CD4-positive, alpha-beta T cell treated with Interleukin-4 for 1 hour (primary cell): Measurements from ENCODE around the gene NAGS.
A peak's percentile ranks its signal among the peaks of the same experiment; 100 is the strongest.
"Not testable (repeated sequence)": the region's sequence is repeated elsewhere in the genome, so short reads cannot be mapped to it uniquely, and the experiment has no call there.

Experiments used
- DNase-seq, 2 donors: peaks; one replicate each; pipeline ENCODE4 v3.0.0-alpha.2; 2020 to 2022

NAGS gene

GRCh38 chr17:44008205-44008909, 3.9 kb downstream of the NAGS start:
- DNase-seq: no peak

- no peak for DNase-seq
Observed at GRCh38 chr17:44010966-44011647, 6.7 kb downstream of the NAGS start.

DNA sequence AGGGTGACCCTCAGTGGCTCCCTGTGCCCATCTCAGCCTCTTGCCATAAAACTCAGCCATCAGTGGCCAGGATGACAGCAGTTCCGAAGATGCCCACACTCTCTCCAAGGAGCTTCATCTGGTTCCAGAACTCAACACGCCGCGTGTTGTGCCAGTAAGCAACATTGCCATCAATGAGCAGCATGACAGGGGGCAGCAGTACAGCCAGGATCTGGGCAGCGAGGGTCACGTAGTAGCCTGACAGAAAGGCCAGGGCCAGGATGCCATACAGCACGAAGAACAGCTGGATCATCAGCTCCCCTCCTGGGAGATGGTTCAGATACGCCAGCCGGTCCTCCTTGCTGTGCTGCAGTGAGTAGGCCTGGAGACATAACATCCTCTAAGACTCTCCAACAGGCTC, 7.5 kb downstream of the NAGS start:
- DNase-seq: no peak

- DNase-seq: no peak
Observed at GRCh38 chr17:44012391-44012790, 8.0 kb downstream of the NAGS start.

GRCh38 chr17:44012874-44013273, 8.5 kb downstream of the NAGS start:
- DNase-seq: no peak

DNA sequence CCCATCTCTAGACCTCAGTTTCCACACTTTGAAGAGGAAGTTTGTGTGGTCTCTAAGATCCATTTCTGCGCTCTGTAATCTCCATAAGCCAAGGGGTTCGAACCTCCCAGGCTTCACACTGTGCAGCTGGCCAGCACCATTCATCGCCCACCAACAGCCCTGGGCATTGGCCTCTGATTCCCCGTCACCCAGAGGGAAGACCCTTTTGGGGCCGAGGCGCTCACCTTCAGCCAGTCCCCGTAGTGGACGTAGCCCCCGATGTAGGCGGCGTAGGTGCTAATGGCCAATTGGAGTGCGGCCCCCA, 9.7 kb downstream of the NAGS start:
- no peak for DNase-seq

GRCh38 chr17:44014437-44015172, 10.2 kb downstream of the NAGS start, which contains the start of gene TMEM101:
TSS of gene TMEM101 (minus strand) at chr17:44014963. CDS start at chr17:44014952, 11 bp downstream.
- peak; percentile 92 to 93 for DNase-seq

GRCh38 chr17:44021227-44021626, 16.8 kb downstream of the NAGS start:
- not testable (repeated sequence) for DNase-seq

DNA sequence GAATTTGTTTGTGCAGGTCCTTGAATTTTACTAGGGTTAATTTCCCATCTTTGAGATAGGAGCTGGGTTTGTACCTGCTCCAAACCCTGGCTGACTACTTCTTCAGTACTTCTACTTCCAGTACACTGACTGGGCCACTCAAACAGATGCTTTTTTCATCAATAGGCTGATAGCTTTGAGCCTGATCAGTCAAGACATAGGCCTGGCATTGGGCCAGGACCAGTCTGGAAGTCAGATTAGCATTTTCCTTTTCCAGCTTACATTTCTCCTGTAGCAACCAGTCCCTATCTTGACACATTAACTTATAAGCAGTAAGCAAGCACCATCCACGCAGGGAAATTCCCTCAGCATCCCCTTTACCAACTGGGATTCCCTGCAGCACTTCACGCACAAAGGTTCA, 17.8 kb downstream of the NAGS start:
- no peak for DNase-seq

- no peak for DNase-seq
Observed at GRCh38 chr17:44023545-44024270, 19.3 kb downstream of the NAGS start.

- no peak for DNase-seq
Observed at GRCh38 chr17:44024271-44024663, 19.8 kb downstream of the NAGS start.

GRCh38 chr17:44024853-44025252, 20.4 kb downstream of the NAGS start:
- no peak for DNase-seq

- no peak for DNase-seq
Observed at GRCh38 chr17:44029736-44030135, 25.3 kb downstream of the NAGS start.

GRCh38 chr17:44030482-44030881, 26.1 kb downstream of the NAGS start:
- DNase-seq: no peak

DNA sequence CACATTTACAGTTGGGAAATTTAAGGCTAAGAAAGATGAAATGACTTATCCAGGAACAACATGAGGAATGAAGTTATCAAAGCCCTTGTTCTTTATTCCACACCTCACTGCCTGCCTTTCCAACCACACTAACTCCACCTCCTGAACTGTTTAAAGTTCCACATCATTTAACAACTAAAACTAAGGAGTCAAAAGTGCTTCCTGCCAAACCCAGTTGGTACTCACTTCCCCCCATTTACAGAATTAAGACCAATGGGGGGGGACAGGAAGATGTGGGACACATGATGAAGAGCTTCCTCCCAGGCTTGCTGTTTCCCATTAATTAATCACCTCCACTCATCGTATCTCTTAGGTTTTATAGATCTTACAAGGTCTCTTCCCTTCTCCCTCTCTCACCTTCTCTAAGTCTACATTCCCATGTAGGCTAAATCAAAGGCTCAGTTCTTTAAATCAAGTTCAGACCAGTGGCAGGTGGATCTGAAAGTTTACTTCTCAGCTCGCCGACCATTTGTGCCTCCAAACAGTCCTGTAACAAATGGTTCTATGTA, 29.5 kb downstream of the NAGS start:
- no peak for DNase-seq

- DNase-seq: not testable (repeated sequence)
Observed at GRCh38 chr17:44034688-44035087, 30.3 kb downstream of the NAGS start.

- no peak for DNase-seq
Observed at GRCh38 chr17:44037471-44037870, 33.0 kb downstream of the NAGS start.

DNA sequence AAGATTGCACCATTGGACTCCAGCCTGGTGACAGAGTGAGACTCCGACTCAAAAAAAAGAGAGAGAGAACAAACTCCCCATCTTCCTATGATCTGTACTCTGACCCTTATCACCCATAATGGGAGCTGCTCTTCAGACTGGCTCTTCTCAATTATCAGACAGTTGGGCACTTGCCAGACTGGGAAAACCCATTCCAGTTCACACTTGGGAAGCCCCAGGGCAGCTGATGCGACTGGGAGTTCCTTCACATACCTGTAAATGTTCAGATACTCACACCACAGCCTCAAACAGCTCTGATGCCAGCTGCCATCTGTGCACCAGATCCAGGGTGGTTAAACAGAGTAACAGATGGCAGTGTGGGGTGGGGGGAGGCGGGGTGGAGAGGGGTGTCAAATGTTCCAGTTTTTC, 34.2 kb downstream of the NAGS start:
- no peak for DNase-seq

DNA sequence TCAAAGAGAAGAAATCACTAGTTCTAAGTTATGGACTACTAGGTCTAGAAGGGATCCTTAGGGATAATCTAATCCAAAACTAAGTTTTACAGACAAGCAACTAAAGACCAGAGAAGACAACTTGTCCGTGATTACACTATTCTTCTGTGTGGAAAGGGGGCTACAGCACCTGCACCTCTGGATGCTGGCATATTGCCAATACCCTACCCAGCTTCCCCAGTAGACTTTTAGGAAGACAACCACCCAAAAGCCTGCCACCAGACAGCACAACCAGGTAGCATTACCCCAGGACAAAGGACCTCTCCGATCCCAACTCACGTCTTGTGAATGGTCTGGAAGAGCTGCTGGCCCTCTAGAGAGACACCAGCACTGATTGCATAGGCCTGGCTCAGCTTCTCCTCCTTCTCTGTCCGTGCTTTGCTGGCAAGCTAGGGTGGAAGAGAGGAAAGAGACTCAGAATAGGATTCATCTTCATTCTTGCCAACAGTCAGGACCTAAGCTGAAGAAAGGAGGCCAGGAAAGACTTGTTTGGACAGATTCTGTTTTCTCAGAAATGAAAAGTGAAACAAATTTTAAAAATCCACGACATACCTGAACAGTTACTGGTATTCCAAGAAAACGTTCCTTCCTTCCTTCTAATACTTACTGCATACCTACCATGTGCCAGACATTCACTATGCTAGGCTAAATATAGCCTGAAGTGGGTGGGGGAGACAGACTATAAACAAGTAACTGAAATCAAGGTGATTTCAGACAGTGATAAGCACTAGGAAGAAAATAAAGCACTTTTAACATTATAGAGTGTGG, 35.6 kb downstream of the NAGS start:
- no peak for DNase-seq

DNA sequence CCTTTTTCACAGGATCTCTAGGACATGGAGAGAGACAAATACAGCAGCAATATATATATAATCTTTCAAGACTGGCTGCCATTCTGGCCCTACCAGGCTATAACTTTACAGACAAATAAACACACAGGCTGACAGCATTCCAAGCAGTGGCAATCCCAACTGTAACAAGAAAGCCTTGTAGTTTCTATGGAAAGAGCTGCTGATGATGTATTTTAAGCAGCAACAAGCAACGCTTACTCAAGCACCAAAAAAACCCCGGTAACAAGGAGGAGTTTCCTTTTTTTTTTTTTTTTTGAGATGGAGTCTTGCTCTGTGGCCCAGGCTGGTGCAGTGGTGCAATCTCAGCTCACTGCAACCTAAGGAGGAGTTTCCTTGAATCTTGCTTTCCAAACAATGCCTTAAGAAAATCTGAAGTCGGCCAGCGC, 38.9 kb downstream of the NAGS start:
- peak in 1 of 2 donors; percentile 19 for DNase-seq

- no peak for DNase-seq
Observed at GRCh38 chr17:44044071-44044470, 39.6 kb downstream of the NAGS start.

DNA sequence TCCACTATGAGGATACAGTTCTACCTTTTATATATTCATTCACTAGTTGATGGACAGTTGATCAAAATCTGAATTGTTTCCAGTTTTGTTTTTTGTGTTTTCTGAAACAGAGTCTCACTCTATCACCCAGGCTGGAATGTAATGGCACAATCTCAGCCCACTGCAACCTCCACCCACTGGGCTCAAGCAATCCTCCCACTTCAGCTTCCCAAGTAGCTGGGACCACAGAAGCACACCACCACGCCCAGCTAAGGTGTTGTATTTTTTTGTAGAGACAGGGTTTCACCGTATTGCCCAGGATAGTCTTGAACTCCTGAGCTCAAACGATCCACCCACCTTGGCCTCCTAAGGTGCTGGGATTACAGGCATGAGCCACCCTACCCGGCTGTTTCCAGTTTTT, 41.1 kb downstream of the NAGS start:
- DNase-seq: no peak
